Right cardiac atrium (tissue), 5 donors: ENCODE data around the gene ALKBH5. TPM values are rescaled to one million over a fixed set of nuclear protein-coding genes. Genes with fewer than 3 reads are reported as not detected.

Source experiments
- ATAC-seq, 2 donors: fragments of 200-7000 bp; cut with Tn5 transposase; one replicate each; pipeline versions ENCODE4 v1.8.0 to v1.9.1; 2020; ENCODE audit warnings: moderate library complexity in 2 of 2, mild to moderate bottlenecking in 1 of 2
- DNase-seq, 3 donors: peaks; one replicate each; pipeline ENCODE4 v3.0.0-alpha.2; 2020
- H3K27ac ChIP-seq: one replicate; pipeline ENCODE4 v1.5.1; 2013; ENCODE audit warnings: mild to moderate bottlenecking, low read length, control low read depth, moderate library complexity
- H3K27me3 ChIP-seq: one replicate; pipeline ENCODE4 v1.6.1; 2013; ENCODE audit not compliant: control insufficient read depth, insufficient read depth
- H3K4me1 ChIP-seq: one replicate; pipeline ENCODE4 v1.6.1; 2013; ENCODE audit warnings: low read length; ENCODE audit not compliant: control insufficient read depth, insufficient read depth
- H3K4me3 ChIP-seq: one replicate; pipeline ENCODE4 v1.5.1; 2013; ENCODE audit warnings: low read length, control low read depth
- H3K9me3 ChIP-seq: one replicate; pipeline ENCODE4 v1.6.1; 2013; ENCODE audit warnings: low read length; ENCODE audit not compliant: control insufficient read depth
- WGBS: extraction: QIAGEN DNeasy Blood & Tissue Kit; methylation state at CpG from one replicate; pipeline ENCODE4 v1.1.7; 2013; 5-methylcytosine and 5-hydroxymethylcytosine counted together
- intact Hi-C, 4 donors: fragments of 100-400 bp; cut with DNase I; formaldehyde crosslinking; loops; one replicate each; pipeline versions ENCODE4 v1.11.0 to v1.14.0; 2022 to 2023
- long read RNA-seq, 4 donors: library from polyadenylated mRNA; unstranded; transcript quantifications; one replicate each; pipeline ENCODE4 v2.0.0, GENCODE V29; 2020 to 2021
- polyA plus RNA-seq: library from polyadenylated mRNA; stranded (reverse); fragments of 200-250 nt; gene quantifications from one replicate; pipeline ENCODE4 v1.2.3, GENCODE V29; 2013
- total RNA-seq, 4 donors: library from RNA; stranded (reverse); fragmentation: NEBNext Ultra II Directional; extraction: Animal tissue kit (Norgen Biotek cat#: 25700); gene quantifications; one replicate each; pipeline ENCODE4 v1.2.1, GENCODE V29; 2021
- donor health status: healthy with polysubstance abuse.
- donor health status: DM: no; HTN: yes; CAD: no.
- donor health status: DM: no; HTN: no; CAD: no.
- donor health status: DM: no; HTN: yes; CAD: no; lungs with severe emphysema.
- donor health status: DM: yes; HTN: yes; CAD: no.

Gene ALKBH5
- total RNA-seq (100 to 1,000 TPM; 180 to 195 (median 185) TPM), polyA plus RNA-seq (112 TPM)
- long read RNA-seq, donor 1, transcript ALKBH5-201 (4 exons, 2,748 nt) = major isoform, 848 of 899 reads
- long read RNA-seq, donor 1, partial matches to known transcripts = 26 of 899 reads
- long read RNA-seq, donor 1, other reads (novel, unspliced or antisense) = 23 of 899 reads
- long read RNA-seq, donor 2, transcript ALKBH5-201 (4 exons, 2,748 nt) = major isoform, 389 of 413 reads
- long read RNA-seq, donor 2, partial matches to known transcripts = 14 of 413 reads
- long read RNA-seq, donor 2, other reads (novel, unspliced or antisense) = 10 of 413 reads
- long read RNA-seq, donor 3, transcript ALKBH5-202 (2 exons, 2,146 nt) = minor isoform, 9 of 1,875 reads
- long read RNA-seq, donor 3, transcript ALKBH5-201 (4 exons, 2,748 nt) = major isoform, 1,720 of 1,875 reads
- long read RNA-seq, donor 3, partial matches to known transcripts = 86 of 1,875 reads
- long read RNA-seq, donor 3, other reads (novel, unspliced or antisense) = 60 of 1,875 reads
- long read RNA-seq, donor 4, transcript ALKBH5-201 (4 exons, 2,748 nt) = major isoform, 376 of 403 reads
- long read RNA-seq, donor 4, partial matches to known transcripts = 17 of 403 reads
- long read RNA-seq, donor 4, other reads (novel, unspliced or antisense) = 7 of 403 reads

GRCh38 chr17:18183334-18184142 lies at the start of gene ALKBH5:
TSS of gene ALKBH5 (plus strand) at chr17:18183828. CDS start at chr17:18184244, 416 bp downstream.
- Histone ChIP-seq H3K27ac (peak within 1 kb of the TSS; percentile 96), H3K4me1 (peaks cover 18% of the 10 kb centered on the region), H3K4me3 (peak within 1 kb of the TSS; percentile 76), H3K9me3 (no peaks in the 10 kb centered on the region), H3K27me3 (no peaks in the 10 kb centered on the region)
- peak; percentile 97 to 98 (median 98) for DNase-seq
- peak; percentile 92 to 95 for ATAC-seq
- under 1% methylated on average over 98 of the region's 98 CpGs for WGBS
- intact Hi-C loops = no loop called here

GRCh38 chr17:18136357-18136756 lies 47.3 kb upstream of the ALKBH5 start:
- no peaks in the 10 kb centered on the region for H3K27me3 ChIP-seq
- 80% methylated on average over 19 of the region's 19 CpGs for WGBS
- intact Hi-C loops = no loop called here
- ATAC-seq = no peak
- H3K27ac ChIP-seq = no peak overlapping the region
- H3K4me3 ChIP-seq = no peak overlapping the region
- no peaks in the 10 kb centered on the region for H3K9me3 ChIP-seq
- peak in 1 of 3 donors; percentile 45 for DNase-seq
- no peaks in the 10 kb centered on the region for H3K4me1 ChIP-seq

- DNase-seq (peak in 1 of 3 donors; percentile 14), ATAC-seq (no peak)
- Histone ChIP-seq H3K4me1 (no peaks in the 10 kb centered on the region), H3K9me3 (no peaks in the 10 kb centered on the region), H3K27me3 (no peaks in the 10 kb centered on the region), H3K27ac (no peak overlapping the region), H3K4me3 (no peak overlapping the region)
- WGBS = 86% methylated on average over 8 of the region's 8 CpGs
- intact Hi-C loops = no loop called here
These were observed 45.4 kb upstream of the ALKBH5 start for GRCh38 chr17:18138065-18138749.

GRCh38 chr17:18139092-18139491 lies 44.5 kb upstream of the ALKBH5 start:
- H3K4me1 ChIP-seq = no peaks in the 10 kb centered on the region
- no peak overlapping the region for H3K27ac ChIP-seq
- WGBS = 97% methylated on average over 2 of the region's 2 CpGs
- ATAC-seq (no peak), DNase-seq (no peak)
- no peaks in the 10 kb centered on the region for H3K9me3 ChIP-seq
- no peaks in the 10 kb centered on the region for H3K27me3 ChIP-seq
- intact Hi-C loops = no loop called here
- H3K4me3 ChIP-seq = no peak overlapping the region

- ATAC-seq (peak in 1 of 2 donors; percentile 6), DNase-seq (no peak)
- WGBS = 77% methylated on average over 14 of the region's 14 CpGs
- Histone ChIP-seq H3K4me3 (no peak overlapping the region), H3K4me1 (no peaks in the 10 kb centered on the region), H3K9me3 (no peaks in the 10 kb centered on the region), H3K27ac (no peak overlapping the region), H3K27me3 (no peaks in the 10 kb centered on the region)
- intact Hi-C loops = no loop called here
These were observed 44.1 kb upstream of the ALKBH5 start for GRCh38 chr17:18139498-18139897.

- DNase-seq = no peak
- peak in 1 of 2 donors; percentile 4 for ATAC-seq
- H3K4me3 ChIP-seq = no peak overlapping the region
- H3K27me3 ChIP-seq = no peaks in the 10 kb centered on the region
- H3K4me1 ChIP-seq = no peaks in the 10 kb centered on the region
- 68% methylated on average over 3 of the region's 3 CpGs for WGBS
- H3K27ac ChIP-seq = no peak overlapping the region
- no peaks in the 10 kb centered on the region for H3K9me3 ChIP-seq
- intact Hi-C loops = loop anchor here in 1 of 4 donors (5.0 to 10.0 kb wide), 2 partner anchors 47 to 75 kb away; no protein-coding TSS in a partner anchor
These were observed 43.7 kb upstream of the ALKBH5 start for GRCh38 chr17:18139949-18140348.

- H3K4me3 ChIP-seq = no peak overlapping the region
- no peak for ATAC-seq
- WGBS = 86% methylated on average over 3 of the region's 3 CpGs
- H3K9me3 ChIP-seq = no peaks in the 10 kb centered on the region
- H3K27ac ChIP-seq = no peak overlapping the region
- H3K4me1 ChIP-seq = no peaks in the 10 kb centered on the region
- intact Hi-C loops = loop anchor here in 1 of 4 donors (5.0 to 10.0 kb wide), 2 partner anchors 47 to 74 kb away; no protein-coding TSS in a partner anchor
- H3K27me3 ChIP-seq = no peaks in the 10 kb centered on the region
- no peak for DNase-seq
These were observed 43.0 kb upstream of the ALKBH5 start for GRCh38 chr17:18140648-18141047.

GRCh38 chr17:18141210-18141803 lies 42.3 kb upstream of the ALKBH5 start:
- no peak overlapping the region for H3K4me3 ChIP-seq
- peak in 1 of 2 donors; percentile 14 for ATAC-seq
- H3K27me3 ChIP-seq = no peaks in the 10 kb centered on the region
- 28% methylated on average over 9 of the region's 9 CpGs for WGBS
- no peaks in the 10 kb centered on the region for H3K4me1 ChIP-seq
- no peak overlapping the region for H3K27ac ChIP-seq
- DNase-seq = peak in 1 of 3 donors; percentile 35
- intact Hi-C loops = loop anchor here in 1 of 4 donors (5.0 to 10.0 kb wide), 2 partner anchors 46 to 73 kb away; no protein-coding TSS in a partner anchor
- H3K9me3 ChIP-seq = no peaks in the 10 kb centered on the region

GRCh38 chr17:18142417-18142816 lies 41.2 kb upstream of the ALKBH5 start:
- intact Hi-C loops = loop anchor here in 1 of 4 donors (5.0 to 10.0 kb wide), 2 partner anchors 45 to 72 kb away; no protein-coding TSS in a partner anchor
- no peak overlapping the region for H3K4me3 ChIP-seq
- WGBS = 87% methylated on average over 3 of the region's 3 CpGs

More at GRCh38 chr17:18142417-18142816, 41.2 kb upstream of the ALKBH5 start:
- Histone ChIP-seq H3K4me1 (no peaks in the 10 kb centered on the region), H3K27ac (no peak overlapping the region), H3K27me3 (no peaks in the 10 kb centered on the region), H3K9me3 (no peaks in the 10 kb centered on the region)
- DNase-seq (peak in 1 of 3 donors; percentile 20), ATAC-seq (no peak)
